Measurements from ENCODE around the gene SLC9A7. TPM values are rescaled to one million over a fixed set of nuclear protein-coding genes. Genes with fewer than 3 reads are reported as not detected.
A peak's percentile ranks its signal among the peaks of the same experiment; 100 is the strongest.

Gene SLC9A7
- total and polyA plus RNA-seq, 2 donors (not counting 3 experiments of a cell fraction or from before 2014, with no cell fraction given) = 4.6 to 7.5 TPM

DNA sequence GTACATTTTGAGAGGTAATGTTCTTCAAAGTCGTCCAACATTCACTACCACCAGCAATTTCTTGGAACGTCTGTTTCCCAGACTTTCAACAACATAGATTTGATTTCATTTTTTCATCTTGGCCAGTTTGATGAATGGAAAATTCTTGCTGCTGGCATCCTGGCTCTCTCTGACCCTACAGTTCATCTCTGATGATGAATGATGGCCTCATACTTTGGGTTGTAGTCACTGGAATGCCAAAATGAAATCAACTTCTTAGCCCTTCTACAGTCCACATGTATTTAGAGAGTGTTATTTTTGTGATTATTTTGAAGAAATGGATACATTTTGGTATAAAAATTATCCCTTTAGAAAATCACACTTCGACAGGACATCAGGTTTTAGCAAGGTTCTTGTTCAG lies 176.6 kb downstream of the SLC9A7 start:
- no TSS peak for BruUV-seq (replicated peaks)
- ChIA-PET POLR2A (no interaction called here), CTCF (interaction anchor here (1.1 to 1.3 kb wide), 2 partner anchors 15 to 60 kb away, joined by 4 read pairs; no protein-coding TSS in a partner anchor)
- Histone ChIP-seq H3K9me1 (replicated peaks; ENCODE audit: control insufficient read depth, extremely low read depth, insufficient read depth, low read length) (no peaks in the 10 kb centered on the region), H2AFZ (ENCODE audit: low read depth, low read length) (no peak overlapping the region), H3K4me3 (replicated peaks in 1 of 3; ENCODE audit: insufficient read depth in 1 of 3, low read depth in 1 of 3, low read length in 3 of 3) (no peak overlapping the region), H3K27me3 (ENCODE audit: control insufficient read depth in 2 of 2, insufficient read depth in 2 of 2, low read length in 2 of 2) (no peaks in the 10 kb centered on the region), H3K4me2 (ENCODE audit: insufficient read depth, low read length) (no peak overlapping the region), H3K9me3 (replicated peaks; ENCODE audit: control insufficient read depth, insufficient read depth, low read length) (no peaks in the 10 kb centered on the region), H3K9ac (replicated peaks; ENCODE audit: extremely low read depth, insufficient read depth, low read length) (peak overlapping the region; percentile 42), H3K27ac (ENCODE audit: insufficient read depth, low read depth, low read length) (peak overlapping the region; percentile 57), H3K79me2 (ENCODE audit: control insufficient read depth, insufficient read depth, low read length) (peaks cover 9% of the 10 kb centered on the region), H3K4me1 (ENCODE audit: control insufficient read depth, extremely low read depth, insufficient read depth, low read length) (peaks cover 29% of the 10 kb centered on the region), H3K36me3 (ENCODE audit: control insufficient read depth in 2 of 2, extremely low read depth in 1 of 2, insufficient read depth in 2 of 2, low read length in 2 of 2) (no peaks in the 10 kb centered on the region), H4K20me1 (replicated peaks; ENCODE audit: control insufficient read depth, extremely low read depth, insufficient read depth, low read length) (no peaks in the 10 kb centered on the region)
- dilution Hi-C loops (cut with MboI; ENCODE audit: extremely low pct_ligation_motif_present, low sequenced_read_pairs) (no loop called here), intact Hi-C loops (cut with micrococcal nuclease) (no loop called here)
- DNase-seq (ENCODE audit: low read depth, low spot score) (peak; percentile 32), FAIRE-seq (no peak)
- TF ChIP-seq MYC (IDR thresholded peaks at IDR 0.05; ENCODE audit: low read depth, low read length) (no peak), POLR2AphosphoS5 (IDR thresholded peaks at IDR 0.05; ENCODE audit: insufficient read depth, low read depth, low read length) (no peak), GATA2 (IDR thresholded peaks at IDR 0.05; ENCODE audit: insufficient read depth, insufficient read length, low read depth, low read length) (no peak)
- TF ChIP-seq, protein P1, sequence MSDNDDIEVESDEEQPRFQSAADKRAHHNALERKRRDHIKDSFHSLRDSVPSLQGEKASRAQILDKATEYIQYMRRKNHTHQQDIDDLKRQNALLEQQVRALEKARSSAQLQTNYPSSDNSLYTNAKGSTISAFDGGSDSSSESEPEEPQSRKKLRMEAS (IDR thresholded peaks at IDR 0.05; ENCODE audit: insufficient read depth, insufficient read length) = no peak
- TF ChIP-seq, protein P2, sequence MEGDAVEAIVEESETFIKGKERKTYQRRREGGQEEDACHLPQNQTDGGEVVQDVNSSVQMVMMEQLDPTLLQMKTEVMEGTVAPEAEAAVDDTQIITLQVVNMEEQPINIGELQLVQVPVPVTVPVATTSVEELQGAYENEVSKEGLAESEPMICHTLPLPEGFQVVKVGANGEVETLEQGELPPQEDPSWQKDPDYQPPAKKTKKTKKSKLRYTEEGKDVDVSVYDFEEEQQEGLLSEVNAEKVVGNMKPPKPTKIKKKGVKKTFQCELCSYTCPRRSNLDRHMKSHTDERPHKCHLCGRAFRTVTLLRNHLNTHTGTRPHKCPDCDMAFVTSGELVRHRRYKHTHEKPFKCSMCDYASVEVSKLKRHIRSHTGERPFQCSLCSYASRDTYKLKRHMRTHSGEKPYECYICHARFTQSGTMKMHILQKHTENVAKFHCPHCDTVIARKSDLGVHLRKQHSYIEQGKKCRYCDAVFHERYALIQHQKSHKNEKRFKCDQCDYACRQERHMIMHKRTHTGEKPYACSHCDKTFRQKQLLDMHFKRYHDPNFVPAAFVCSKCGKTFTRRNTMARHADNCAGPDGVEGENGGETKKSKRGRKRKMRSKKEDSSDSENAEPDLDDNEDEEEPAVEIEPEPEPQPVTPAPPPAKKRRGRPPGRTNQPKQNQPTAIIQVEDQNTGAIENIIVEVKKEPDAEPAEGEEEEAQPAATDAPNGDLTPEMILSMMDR (IDR thresholded peaks at IDR 0.05; ENCODE audit: extremely low read depth in 1 of 2, insufficient read depth in 1 of 2, low read depth in 1 of 2, low read length in 2 of 2) = no peak

DNA sequence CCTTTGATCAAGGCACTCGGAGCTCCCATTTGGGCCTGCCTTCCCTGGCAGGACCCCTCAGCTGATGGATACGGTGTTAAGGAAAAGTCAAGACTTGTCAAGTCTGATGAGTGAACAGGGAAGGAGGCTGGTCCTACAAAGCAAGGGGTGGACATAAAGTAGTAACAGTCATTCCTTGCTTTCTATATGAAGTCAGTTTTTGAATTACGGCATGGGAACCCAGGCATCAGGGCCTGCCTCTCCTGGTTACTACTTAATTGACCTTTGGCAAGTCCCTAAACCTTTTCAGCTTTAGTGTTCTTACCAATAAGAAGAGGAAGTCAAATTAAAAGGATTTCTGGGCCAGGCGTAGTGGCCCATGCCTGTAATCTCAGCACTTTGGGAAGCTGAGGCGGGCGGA lies 178.3 kb downstream of the SLC9A7 start:
- Histone ChIP-seq H3K9me3 (replicated peaks; ENCODE audit: control insufficient read depth, insufficient read depth, low read length) (no peaks in the 10 kb centered on the region), H3K4me1 (ENCODE audit: control insufficient read depth, extremely low read depth, insufficient read depth, low read length) (peaks cover 32% of the 10 kb centered on the region), H3K27me3 (ENCODE audit: control insufficient read depth in 2 of 2, insufficient read depth in 2 of 2, low read length in 2 of 2) (no peaks in the 10 kb centered on the region), H4K20me1 (replicated peaks; ENCODE audit: control insufficient read depth, extremely low read depth, insufficient read depth, low read length) (no peaks in the 10 kb centered on the region), H3K27ac (ENCODE audit: insufficient read depth, low read depth, low read length) (no peak overlapping the region), H3K79me2 (ENCODE audit: control insufficient read depth, insufficient read depth, low read length) (peaks cover 9% of the 10 kb centered on the region), H3K4me2 (ENCODE audit: insufficient read depth, low read length) (no peak overlapping the region), H3K4me3 (replicated peaks in 1 of 3; ENCODE audit: insufficient read depth in 1 of 3, low read depth in 1 of 3, low read length in 3 of 3) (no peak overlapping the region), H3K9me1 (replicated peaks; ENCODE audit: control insufficient read depth, extremely low read depth, insufficient read depth, low read length) (no peaks in the 10 kb centered on the region), H3K36me3 (ENCODE audit: control insufficient read depth in 2 of 2, extremely low read depth in 1 of 2, insufficient read depth in 2 of 2, low read length in 2 of 2) (no peaks in the 10 kb centered on the region), H3K9ac (replicated peaks; ENCODE audit: extremely low read depth, insufficient read depth, low read length) (no peak overlapping the region), H2AFZ (ENCODE audit: low read depth, low read length) (no peak overlapping the region)
- CTCF ChIA-PET = no interaction called here
- dilution Hi-C loops (cut with MboI; ENCODE audit: extremely low pct_ligation_motif_present, low sequenced_read_pairs) = no loop called here
- no TSS peak for BruUV-seq (replicated peaks)
- DNase-seq (ENCODE audit: low read depth, low spot score) (no peak), FAIRE-seq (no peak)
- intact Hi-C loops (cut with micrococcal nuclease) = no loop called here
- TF ChIP-seq FOS (IDR thresholded peaks at IDR 0.05; ENCODE audit: borderline replicate concordance, insufficient read depth, low read length) (no peak), POLR2A (IDR thresholded peaks at IDR 0.05; ENCODE audit: low read depth, low read length) (no peak), JUN (IDR thresholded peaks at IDR 0.05; ENCODE audit: borderline replicate concordance, insufficient read depth, insufficient read length, low read depth) (no peak), GATA2 (IDR thresholded peaks at IDR 0.05; ENCODE audit: insufficient read depth, insufficient read length, low read depth, low read length) (no peak), POLR2AphosphoS5 (IDR thresholded peaks at IDR 0.05; ENCODE audit: insufficient read depth, low read depth, low read length) (no peak), EZH2 (IDR thresholded peaks at IDR 0.05; ENCODE audit: borderline replicate concordance, low read depth, low read length, severe bottlenecking) (no peak), MYC (IDR thresholded peaks at IDR 0.05; ENCODE audit: low read depth, low read length) (no peak)
- TF ChIP-seq, protein P1 (IDR thresholded peaks at IDR 0.05; ENCODE audit: insufficient read depth, insufficient read length) = no peak
- TF ChIP-seq, protein P2 (IDR thresholded peaks at IDR 0.05; ENCODE audit: extremely low read depth in 1 of 2, insufficient read depth in 1 of 2, low read depth in 1 of 2, low read length in 2 of 2) = no peak
- POLR2A ChIA-PET = no interaction called here
